ENCODE data around the gene ZNF117.

DNA sequence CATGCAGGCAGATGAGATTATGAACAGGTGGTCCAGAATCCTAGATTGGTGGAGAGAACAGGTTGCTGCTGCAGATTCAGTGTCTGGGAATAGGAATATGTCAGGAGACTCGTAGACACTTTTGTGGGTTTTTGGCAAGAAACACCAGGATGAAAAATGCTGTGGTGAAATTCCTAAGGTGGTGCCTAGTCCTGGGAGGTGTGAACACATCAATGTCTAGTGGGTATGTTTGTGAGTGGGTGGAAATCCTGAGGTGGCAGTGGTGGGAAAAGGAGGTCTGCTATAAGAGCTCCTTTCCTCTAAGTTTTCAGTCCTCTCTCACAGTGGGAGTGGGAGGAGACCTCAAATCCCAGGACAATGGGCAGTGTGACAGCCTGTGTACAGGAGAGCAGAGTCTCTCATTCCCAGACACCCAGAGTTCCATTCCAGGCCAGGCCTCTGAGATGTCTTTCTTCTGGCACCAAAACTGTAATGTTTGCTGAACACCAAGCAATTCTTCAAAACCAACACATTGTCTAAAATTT is 10.5 kb upstream of the ZNF117 start:
- no peak for TF ChIP-seq CTCF (conservative IDR thresholded peaks at IDR 0.05 in 1 of 2, IDR thresholded peaks at IDR 0.05 in 1 of 2; ENCODE audit: low read depth in 1 of 2, low read length in 2 of 2)
- no peak for TF ChIP-seq EZH2 (IDR thresholded peaks at IDR 0.05; ENCODE audit: low read length, missing control alignments)
